Activated CD4-positive, alpha-beta T cell treated with anti-CD3 and anti-CD28 coated beads for 24 hours (primary cell): Measurements from ENCODE around the gene LMOD1.
"Not testable (repeated sequence)": the region's sequence is repeated elsewhere in the genome, so short reads cannot be mapped to it uniquely, and the experiment has no call there.

ENCODE experiments used
- DNase-seq, 2 donors: peaks; one replicate each; pipeline ENCODE4 v3.0.0-alpha.2; 2020; ENCODE audit warnings: low read depth in 2 of 2

Gene LMOD1

GRCh38 chr1:201947697-201948008, 1.3 kb upstream of the LMOD1 start:
- DNase-seq, result no peak

- no peak for DNase-seq
These were observed 505 bp downstream of the LMOD1 start for GRCh38 chr1:201945863-201946223.

- DNase-seq, result no peak
These were observed 1.2 kb downstream of the LMOD1 start for GRCh38 chr1:201945157-201945556.

GRCh38 chr1:201944639-201945038, 1.7 kb downstream of the LMOD1 start:
- DNase-seq, result no peak

- DNase-seq, result no peak
These were observed 2.3 kb downstream of the LMOD1 start for GRCh38 chr1:201944002-201944401.

GRCh38 chr1:201942129-201942495, 4.2 kb downstream of the LMOD1 start:
- no peak for DNase-seq

GRCh38 chr1:201941420-201942128, 4.8 kb downstream of the LMOD1 start:
- DNase-seq, result no peak

GRCh38 chr1:201940316-201940715, 6.0 kb downstream of the LMOD1 start:
- not testable (repeated sequence) for DNase-seq

- no peak for DNase-seq
These were observed 6.8 kb downstream of the LMOD1 start for GRCh38 chr1:201939574-201939973.

- no peak for DNase-seq
These were observed 7.2 kb downstream of the LMOD1 start for GRCh38 chr1:201939148-201939547.

GRCh38 chr1:201938440-201939035, 7.8 kb downstream of the LMOD1 start:
- DNase-seq, result no peak

- DNase-seq, result no peak
These were observed 8.6 kb downstream of the LMOD1 start for GRCh38 chr1:201937624-201938213.

GRCh38 chr1:201933840-201934430, 12.4 kb downstream of the LMOD1 start:
- DNase-seq, result no peak

- DNase-seq, result no peak
These were observed 15.5 kb downstream of the LMOD1 start for GRCh38 chr1:201930803-201931202.

GRCh38 chr1:201930137-201930536, 16.2 kb downstream of the LMOD1 start:
- no peak for DNase-seq

- DNase-seq, result no peak
These were observed 18.1 kb downstream of the LMOD1 start for GRCh38 chr1:201928266-201928665.

- no peak for DNase-seq
These were observed 20.2 kb downstream of the LMOD1 start for GRCh38 chr1:201925981-201926645.

GRCh38 chr1:201925301-201925567, 21.1 kb downstream of the LMOD1 start:
- DNase-seq, result no peak

- no peak for DNase-seq
These were observed 24.3 kb downstream of the LMOD1 start for GRCh38 chr1:201921952-201922558.

GRCh38 chr1:201918343-201918742, 28.0 kb downstream of the LMOD1 start:
- no peak for DNase-seq

GRCh38 chr1:201917362-201918033, 28.9 kb downstream of the LMOD1 start:
- DNase-seq, result no peak
